Endothelial cell of umbilical vein (primary cell): ENCODE measurements around the gene OR2F1. TPM values are rescaled to one million over a fixed set of nuclear protein-coding genes. Genes with fewer than 3 reads are reported as not detected.

Experiments
- BruUV-seq: library from RNA; stranded (reverse); fragments of 400-500 nt; replicated peaks from 2 replicates; lab custom pipeline; 2021; lab: Mats Ljungman, UMichigan
- CTCF ChIA-PET: fragments of 300-600, 350-600 bp; sonication (Branson Sonifier 250); formaldehyde crosslinking; loops from one replicate; lab custom pipeline; 2021; ENCODE audit warnings: antibody characterized with exemption, inconsistent platforms; lab: Charles Lee
- POLR2A ChIA-PET: fragments of 300-600, 350-600 bp; sonication (Branson Sonifier 250); formaldehyde crosslinking; loops from one replicate; lab custom pipeline; 2021; ENCODE audit warnings: antibody characterized with exemption, inconsistent platforms; lab: Charles Lee
- DNase-seq: peaks from one replicate; pipeline ENCODE4 v3.0.0-alpha.2; 2011; ENCODE audit warnings: low read depth, low spot score
- FAIRE-seq: peaks from 2 replicates; lab custom pipeline; 2011; peaks lifted over from hg19 to GRCh38; lab: Jason Lieb, UNC
- H2AFZ ChIP-seq: 2 replicates; pipeline ENCODE4 v1.6.0; 2012; ENCODE audit warnings: low read depth, low read length, control low read depth, inconsistent platforms
- H3K27ac ChIP-seq: 2 replicates; pipeline ENCODE4 v1.5.1; 2011; ENCODE audit warnings: low read depth, mild to moderate bottlenecking, control low read depth, low read length, moderate library complexity; ENCODE audit not compliant: insufficient read depth
- H3K27me3 ChIP-seq, 2 experiments: 2 replicates each; pipeline versions ENCODE4 v1.6.0 to v1.6.1; 2011; ENCODE audit warnings: low read length in 2 of 2, mixed read lengths in 1 of 2; ENCODE audit not compliant: control insufficient read depth in 2 of 2, insufficient read depth in 2 of 2
- H3K36me3 ChIP-seq, 2 experiments: 2 replicates in 1 of 2; 3 replicates in 1 of 2; pipeline ENCODE4 v1.5.1; 2011; ENCODE audit warnings: low read length in 2 of 2, mild to moderate bottlenecking in 1 of 2, moderate library complexity in 1 of 2; ENCODE audit not compliant: control insufficient read depth in 2 of 2, insufficient read depth in 2 of 2; ENCODE audit errors: extremely low read depth in 1 of 2
- H3K4me1 ChIP-seq: 3 replicates; pipeline ENCODE4 v1.5.1; 2011; ENCODE audit warnings: mild to moderate bottlenecking, low read length; ENCODE audit not compliant: control insufficient read depth, insufficient read depth; ENCODE audit errors: extremely low read depth
- H3K4me2 ChIP-seq: 2 replicates; pipeline ENCODE4 v1.6.1; 2011; ENCODE audit warnings: low read length, control low read depth, mixed read lengths; ENCODE audit not compliant: insufficient read depth
- H3K4me3 ChIP-seq, 3 experiments: fragments of 200-600 bp in 1 of 3; sonication (generic), shearing (Covaris generic) in 1 of 3; replicated peaks in 1 of 3; 2 replicates each; pipeline ENCODE4 v1.5.1; 2011 to 2016; ENCODE audit warnings: control low read depth in 3 of 3, low read length in 3 of 3, mild to moderate bottlenecking in 2 of 3, inconsistent platforms in 1 of 3, low read depth in 1 of 3, moderate library complexity in 1 of 3; ENCODE audit not compliant: insufficient read depth in 1 of 3
- H3K79me2 ChIP-seq: 2 replicates; pipeline ENCODE4 v1.6.0; 2012; ENCODE audit warnings: low read length, inconsistent platforms; ENCODE audit not compliant: control insufficient read depth, insufficient read depth
- H3K9ac ChIP-seq: replicated peaks from 2 replicates; pipeline ENCODE3; 2011; ENCODE audit warnings: low read length, control low read depth; ENCODE audit not compliant: insufficient read depth; ENCODE audit errors: extremely low read depth
- H3K9me1 ChIP-seq: replicated peaks from 3 replicates; pipeline ENCODE4 v1.6.0; 2011; ENCODE audit warnings: mild to moderate bottlenecking, low read length; ENCODE audit not compliant: control insufficient read depth, insufficient read depth; ENCODE audit errors: extremely low read depth
- H3K9me3 ChIP-seq: replicated peaks from 2 replicates; pipeline ENCODE4 v1.5.1; 2012; ENCODE audit warnings: low read length, inconsistent platforms; ENCODE audit not compliant: control insufficient read depth, insufficient read depth
- H4K20me1 ChIP-seq: replicated peaks from 2 replicates; pipeline ENCODE3; 2011; ENCODE audit warnings: mild to moderate bottlenecking, low read length; ENCODE audit not compliant: control insufficient read depth, insufficient read depth; ENCODE audit errors: extremely low read depth
- CTCF ChIP-seq, 2 donors: IDR thresholded peaks; 1 replicate in 1 of 2; 2 replicates in 1 of 2; pipeline ENCODE4 v1.5.1; 2011; ENCODE audit warnings: low read length in 2 of 2, mild to moderate bottlenecking in 2 of 2, moderate library complexity in 2 of 2, control low read depth in 1 of 2, inconsistent platforms in 1 of 2, low read depth in 1 of 2; ENCODE audit not compliant: insufficient read depth in 1 of 2; ENCODE audit errors: extremely low read depth in 1 of 2
- FOS ChIP-seq: IDR thresholded peaks from 2 replicates; pipeline ENCODE4 v1.6.1; 2011; ENCODE audit warnings: mild to moderate bottlenecking, low read length, moderate library complexity, borderline replicate concordance; ENCODE audit not compliant: insufficient read depth
- GATA2 ChIP-seq: IDR thresholded peaks from 2 replicates; pipeline ENCODE4 v1.7.0; 2011; ENCODE audit warnings: low read depth, mild to moderate bottlenecking, moderate library complexity, mixed read lengths, low read length; ENCODE audit not compliant: insufficient read length, insufficient read depth
- JUN ChIP-seq: IDR thresholded peaks from 2 replicates; pipeline ENCODE4 v1.6.1; 2011; ENCODE audit warnings: borderline replicate concordance, low read depth; ENCODE audit not compliant: insufficient read length, insufficient read depth
- MAX ChIP-seq: IDR thresholded peaks from 2 replicates; pipeline ENCODE4 v1.6.1; 2011; ENCODE audit not compliant: insufficient read depth, insufficient read length
- MYC ChIP-seq: IDR thresholded peaks from one replicate; pipeline ENCODE4 v1.6.1; 2011; ENCODE audit warnings: mild to moderate bottlenecking, low read depth, low read length
- dilution Hi-C: fragments of 300-500 bp; cut with MboI; formaldehyde crosslinking; loops from one replicate; pipeline ENCODE4 v1.15.0; 2019; ENCODE audit warnings: low sequenced_read_pairs; ENCODE audit not compliant: extremely low pct_ligation_motif_present
- intact Hi-C: fragments of 100-400 bp; cut with micrococcal nuclease; formaldehyde crosslinking; loops from one replicate; pipeline ENCODE4 v1.10.0; 2022
- polyA plus RNA-seq, 4 experiments: library from polyadenylated mRNA; depleted of rRNA in 3 of 4; stranded (reverse) in 3 of 4; unstranded in 1 of 4; fragments of >200 nt; gene quantifications; 2 replicates each; pipeline versions ENCODE4 v1.2.1 to v1.2.3, GENCODE V29; 2011 to 2012; ENCODE audit warnings: missing spikeins in 1 of 4
- total RNA-seq: library from RNA; stranded (reverse); gene quantifications from 2 replicates; pipeline ENCODE4 v1.2.3, GENCODE V29; 2021

The OR2F1 gene
- total and polyA plus RNA-seq, 2 donors (not counting 3 experiments of a cell fraction or from before 2014, with no cell fraction given): not detected

- BruUV-seq: no TSS peak
- intact Hi-C loops: no loop called here
- Histone ChIP-seq H3K27me3 (peaks cover 0 to 8% of the 10 kb centered on the region in 2 experiments), H3K4me1 (no peaks in the 10 kb centered on the region), H3K4me2 (no peak overlapping the region), H3K27ac (no peak overlapping the region), H3K36me3 (no peaks in the 10 kb centered on the region), H3K9me3 (no peaks in the 10 kb centered on the region), H3K4me3 (no peak overlapping the region), H2AFZ (no peak overlapping the region), H4K20me1 (no peaks in the 10 kb centered on the region), H3K9ac (no peak overlapping the region), H3K9me1 (no peaks in the 10 kb centered on the region), H3K79me2 (no peaks in the 10 kb centered on the region)
- dilution Hi-C loops: no loop called here
- no peak for TF ChIP-seq MYC
- TF ChIP-seq GATA2: no peak
- no peak for TF ChIP-seq FOS
- TF ChIP-seq MAX: no peak
- TF ChIP-seq JUN: no peak
- TF ChIP-seq CTCF (IDR thresholded peaks at IDR 0.05; ENCODE audit: extremely low read depth in 1 of 2, insufficient read depth in 1 of 2, low read depth in 1 of 2, low read length in 2 of 2): no peak
- ChIA-PET POLR2A (no interaction called here), CTCF (interaction anchor here (1.4 kb wide), 1 partner anchor 196 kb away, joined by 4 read pairs; no protein-coding TSS in a partner anchor)
- FAIRE-seq (no peak), DNase-seq (no peak)
Observed at GRCh38 chr7:143931739-143932138, 22.9 kb upstream of the OR2F1 start.
